ENCODE measurements around the gene KSR1.

DNA sequence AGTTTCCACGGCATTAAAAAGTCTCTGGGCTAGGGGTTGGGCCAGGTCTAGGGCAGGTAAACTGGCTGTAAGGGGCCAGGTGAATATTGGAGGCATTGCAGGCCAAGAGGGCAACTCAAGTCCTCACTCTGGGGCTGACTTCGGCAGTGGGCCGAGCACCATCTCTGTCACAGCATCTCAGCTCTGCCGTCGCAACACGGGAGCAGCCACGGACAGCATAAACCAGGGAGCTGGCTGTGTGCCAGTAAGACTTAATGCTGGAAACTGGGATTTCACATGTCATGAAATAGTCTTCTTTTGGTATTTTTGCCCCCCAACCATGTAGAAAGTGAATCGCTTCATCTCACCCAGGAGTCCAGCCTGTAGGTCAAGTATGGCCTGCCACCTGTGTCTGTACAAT lies 162.2 kb downstream of the KSR1 start:
- TF ChIP-seq CTCF (IDR thresholded peaks at IDR 0.05) (no peak), POLR2A (IDR thresholded peaks at IDR 0.05) (no peak)

All from uterus (tissue), 2 donors.